ENCODE measurements around the gene PTEN.

- TF ChIP-seq YY1 (tag by site-specific recombination; IDR thresholded peaks at IDR 0.05): no peak
- TF ChIP-seq ZNF654 (tag by site-specific recombination; IDR thresholded peaks at IDR 0.05; ENCODE audit: low read depth): no peak
- TF ChIP-seq ZNF184 (tag by site-specific recombination; IDR thresholded peaks at IDR 0.05): no peak
- TF ChIP-seq ZNF639 (tag by site-specific recombination; IDR thresholded peaks at IDR 0.05): no peak
- TF ChIP-seq CTCF (tag by site-specific recombination; IDR thresholded peaks at IDR 0.05): no peak
- TF ChIP-seq ZFP37 (tag by site-specific recombination; IDR thresholded peaks at IDR 0.05): no peak
- TF ChIP-seq AEBP2 (tag by site-specific recombination; IDR thresholded peaks at IDR 0.05; ENCODE audit: borderline replicate concordance): no peak
- TF ChIP-seq TCF7L2 (IDR thresholded peaks at IDR 0.05; ENCODE audit: borderline replicate concordance, low read depth, low read length): no peak
- TF ChIP-seq ZNF529 (tag by site-specific recombination; IDR thresholded peaks at IDR 0.05; ENCODE audit: insufficient replicate concordance): no peak
- no peak for TF ChIP-seq GLI2 (tag by site-specific recombination; IDR thresholded peaks at IDR 0.05; ENCODE audit: borderline replicate concordance, low read depth)
- no peak for TF ChIP-seq REST (tag by site-specific recombination; IDR thresholded peaks at IDR 0.05)
- no peak for TF ChIP-seq ZNF585B (tag by site-specific recombination; IDR thresholded peaks at IDR 0.05)
These were observed 26.0 kb upstream of the PTEN start for GRCh38 chr10:87837445-87837844.

Measured in HEK293 (cell line).